HepG2 (cell line): Measurements from ENCODE around the gene ZIC2. TPM values are rescaled to one million over a fixed set of nuclear protein-coding genes. Genes with fewer than 3 reads are reported as not detected.

Source experiments
- ATAC-seq: fragments of 200-7000 bp; cut with Tn5 transposase; 3 replicates; pipeline ENCODE4 v1.9.1; 2020; ENCODE audit warnings: mild to moderate bottlenecking, moderate library complexity
- BruUV-seq: library from RNA; stranded (reverse); fragments of 400-500 nt; replicated peaks from 2 replicates; lab custom pipeline; 2021; lab: Mats Ljungman, UMichigan
- CTCF ChIA-PET: fragments of 300-600 bp; formaldehyde crosslinking; extraction: SDS; loops from one replicate; lab custom pipeline; 2021; ENCODE audit warnings: low total read pairs, inconsistent platforms, low intra/inter-chr PET ratio; lab: Yijun Ruan, JAX
- POLR2A ChIA-PET: fragments of 350-600 bp; sonication (Branson Sonifier 250); formaldehyde crosslinking; loops from one replicate; lab custom pipeline; 2020; ENCODE audit warnings: antibody characterized with exemption, inconsistent platforms; lab: Yijun Ruan, JAX
- DNase-seq: peaks from one replicate; pipeline ENCODE4 v3.0.0-alpha.2; 2015; ENCODE audit warnings: low spot score
- FAIRE-seq: peaks from 3 replicates; lab custom pipeline; 2011; peaks lifted over from hg19 to GRCh38; lab: Jason Lieb, UNC
- H2AFZ ChIP-seq: one replicate; pipeline ENCODE4 v1.6.1; 2011; ENCODE audit warnings: low read length, inconsistent platforms
- H3K27ac ChIP-seq: fragments of 300-600 bp; 3 replicates; pipeline ENCODE4 v1.8.0; 2011; ENCODE audit warnings: mixed run types, mild to moderate bottlenecking, mixed read lengths, low read length, inconsistent platforms; ENCODE audit not compliant: insufficient read depth; ENCODE audit errors: extremely low read length
- H3K27me3 ChIP-seq, 2 experiments: fragments of 200-600 bp in 1 of 2; 2 replicates in 1 of 2; 3 replicates in 1 of 2; pipeline versions ENCODE4 v1.6.0 to v1.8.0; 2011; ENCODE audit warnings: low read length in 2 of 2, mild to moderate bottlenecking in 2 of 2, moderate library complexity in 2 of 2, inconsistent platforms in 1 of 2; ENCODE audit not compliant: insufficient read depth in 2 of 2, control insufficient read depth in 1 of 2
- H3K36me3 ChIP-seq, 2 experiments: fragments of 200-600 bp in 1 of 2; replicated peaks in 1 of 2; 2 replicates in 1 of 2; 3 replicates in 1 of 2; pipeline versions ENCODE4 v1.5.1 to v1.8.0; 2011; ENCODE audit warnings: low read length in 2 of 2, inconsistent platforms in 1 of 2; ENCODE audit not compliant: insufficient read depth in 2 of 2, control insufficient read depth in 1 of 2
- H3K4me1 ChIP-seq: 2 replicates; pipeline ENCODE4 v1.5.1; 2012; ENCODE audit warnings: low read length, inconsistent platforms; ENCODE audit not compliant: insufficient read depth
- H3K4me2 ChIP-seq: 2 replicates; pipeline ENCODE4 v1.6.0; 2011; ENCODE audit warnings: low read depth, low read length, inconsistent platforms
- H3K4me3 ChIP-seq, 3 experiments: fragments of 200-600 bp in 1 of 3; sonication (generic), shearing (Covaris generic) in 1 of 3; replicated peaks in 1 of 3; 2 replicates each; pipeline ENCODE4 v1.5.1; 2011 to 2016; ENCODE audit warnings: low read length in 3 of 3, inconsistent platforms in 2 of 3, low read depth in 2 of 3, mild to moderate bottlenecking in 2 of 3, control low read depth in 1 of 3, mixed read lengths in 1 of 3; ENCODE audit not compliant: insufficient read depth in 1 of 3
- H3K79me2 ChIP-seq: one replicate; pipeline ENCODE4 v1.6.1; 2011; ENCODE audit warnings: low read length, inconsistent platforms; ENCODE audit not compliant: insufficient read depth
- H3K9ac ChIP-seq: 2 replicates; pipeline ENCODE4 v1.6.0; 2011; ENCODE audit warnings: mild to moderate bottlenecking, low read depth, low read length, inconsistent platforms; ENCODE audit not compliant: insufficient read depth
- H3K9me3 ChIP-seq: 2 replicates; pipeline ENCODE4 v1.5.1; 2012; ENCODE audit warnings: mild to moderate bottlenecking, low read length
- H4K20me1 ChIP-seq: 2 replicates; pipeline ENCODE4 v1.6.0; 2011; ENCODE audit warnings: inconsistent platforms, mild to moderate bottlenecking, low read length, moderate library complexity; ENCODE audit not compliant: insufficient read depth
- GABPA ChIP-seq, 2 experiments: IDR thresholded peaks; 2 replicates each; pipeline ENCODE4 v1.6.1; 2011 to 2016; ENCODE audit warnings: low read depth in 2 of 2, low read length in 1 of 2, missing biosample characterization in 1 of 2, missing genetic modification characterization in 1 of 2
- GABPB1 ChIP-seq: IDR thresholded peaks from 2 replicates; pipeline ENCODE4 v1.6.1; 2016; ENCODE audit warnings: mild to moderate bottlenecking, missing genetic modification reagents, moderate library complexity, missing compliant biosample characterization
- KDM5A ChIP-seq: fragments of 200-600 bp; sonication (generic); IDR thresholded peaks from 2 replicates; pipeline ENCODE4 v1.7.0; 2018; ENCODE audit warnings: antibody characterized with exemption, mild to moderate bottlenecking, low read length, borderline replicate concordance
- MATR3 ChIP-seq: sonication (generic); formaldehyde crosslinking; IDR thresholded peaks from 2 replicates; pipeline ENCODE4 v1.4.0; 2020; ENCODE audit warnings: missing genetic modification reagents
- NPAS2 ChIP-seq: sonication (generic); formaldehyde crosslinking; IDR thresholded peaks from 2 replicates; pipeline ENCODE4 v1.8.0; 2022; ENCODE audit warnings: mild to moderate bottlenecking, missing genetic modification reagents, borderline replicate concordance
- NR1H2 ChIP-seq: sonication (generic); formaldehyde crosslinking; IDR thresholded peaks from 2 replicates; pipeline ENCODE4 v1.8.1; 2022; ENCODE audit warnings: low read depth, missing genetic modification reagents, borderline replicate concordance
- SMARCC2 ChIP-seq: fragments of 450-650 bp; IDR thresholded peaks from 2 replicates; pipeline ENCODE4 v1.6.1; 2017; ENCODE audit warnings: antibody characterized with exemption, mild to moderate bottlenecking
- ZBTB7A ChIP-seq: sonication (generic); formaldehyde crosslinking; IDR thresholded peaks from 2 replicates; pipeline ENCODE4 v1.8.0; 2022; ENCODE audit warnings: mild to moderate bottlenecking, missing genetic modification reagents
- ZFP41 ChIP-seq: sonication (generic); formaldehyde crosslinking; IDR thresholded peaks from 2 replicates; pipeline ENCODE4 v1.4.0; 2020; ENCODE audit warnings: mild to moderate bottlenecking, missing genetic modification reagents, borderline replicate concordance
- ZNF10 ChIP-seq: sonication (generic); formaldehyde crosslinking; IDR thresholded peaks from 2 replicates; pipeline ENCODE4 v1.4.0; 2020; ENCODE audit warnings: mild to moderate bottlenecking, low read depth, missing genetic modification reagents, borderline replicate concordance
- ZNF883 ChIP-seq: sonication (generic); formaldehyde crosslinking; IDR thresholded peaks from 2 replicates; pipeline ENCODE4 v1.5.1; 2020; ENCODE audit warnings: mild to moderate bottlenecking, missing genetic modification reagents; ENCODE audit errors: not compliant biosample characterization
- WGBS: methylation state at CpG from one replicate; pipeline ENCODE4 v1.1.6; 2017; ENCODE audit warnings: low lambda C conversion rate; 5-methylcytosine and 5-hydroxymethylcytosine counted together
- in situ Hi-C: cut with HindIII; loops from 2 replicates; pipeline ENCODE4 v1.10.0; 2017; ENCODE audit warnings: low pct_unique_long_range_greater_than_20kb; ENCODE audit not compliant: extremely low pct_ligation_motif_present
- intact Hi-C: fragments of 100-400 bp; cut with micrococcal nuclease; formaldehyde crosslinking; loops from one replicate; pipeline ENCODE4 v1.10.0; 2022; ENCODE audit not compliant: unreplicated experiment
- polyA plus RNA-seq, 8 experiments: library from polyadenylated mRNA; depleted of rRNA in 3 of 8; stranded (reverse) in 7 of 8; unstranded in 1 of 8; fragments of >200 nt; fragmentation: Illumina TruSeq in 4 of 8; extraction: Trizol in 4 of 8; gene quantifications; 2 replicates each; pipeline versions ENCODE4 v1.2.1 to v1.2.3, GENCODE V29; 2011 to 2016; ENCODE audit warnings: low read depth in 4 of 8, missing spikeins in 1 of 8, mixed read lengths in 1 of 8; ENCODE audit not compliant: insufficient read depth in 1 of 8
- total RNA-seq, 5 experiments: library from RNA; depleted of rRNA; stranded (reverse); fragments of >200 nt; fragmentation: Illumina TruSeq; extraction: Trizol; gene quantifications; 2 replicates each; pipeline ENCODE4 v1.2.3, GENCODE V29; 2016; ENCODE audit warnings: low read depth in 1 of 5
- TF ChIP-seq, protein P1 (sequence below): sonication (generic); formaldehyde crosslinking; conservative IDR thresholded peaks from 2 replicates; pipeline ENCODE4 v1.8.0; 2022; ENCODE audit warnings: low read depth, missing genetic modification reagents
- TF ChIP-seq, protein P2 (sequence below), 2 experiments: fragments of 450-650 bp in 1 of 2; sonication (generic) in 1 of 2; formaldehyde crosslinking; IDR thresholded peaks; 2 replicates each; pipeline versions ENCODE4 v1.5.0 to v1.8.0; 2020 to 2022; ENCODE audit warnings: mild to moderate bottlenecking in 1 of 2, missing genetic modification reagents in 1 of 2
- TF ChIP-seq, protein P3 (sequence below): sonication (generic); formaldehyde crosslinking; IDR thresholded peaks from 2 replicates; pipeline ENCODE4 v1.4.0; 2020; ENCODE audit warnings: missing genetic modification reagents

ZIC2 gene
- total and polyA plus RNA-seq, 2 of the 13 experiments (the other 11 are each of a cell fraction or from before 2014, with no cell fraction given): 0.13 TPM; not detected in 1

DNA sequence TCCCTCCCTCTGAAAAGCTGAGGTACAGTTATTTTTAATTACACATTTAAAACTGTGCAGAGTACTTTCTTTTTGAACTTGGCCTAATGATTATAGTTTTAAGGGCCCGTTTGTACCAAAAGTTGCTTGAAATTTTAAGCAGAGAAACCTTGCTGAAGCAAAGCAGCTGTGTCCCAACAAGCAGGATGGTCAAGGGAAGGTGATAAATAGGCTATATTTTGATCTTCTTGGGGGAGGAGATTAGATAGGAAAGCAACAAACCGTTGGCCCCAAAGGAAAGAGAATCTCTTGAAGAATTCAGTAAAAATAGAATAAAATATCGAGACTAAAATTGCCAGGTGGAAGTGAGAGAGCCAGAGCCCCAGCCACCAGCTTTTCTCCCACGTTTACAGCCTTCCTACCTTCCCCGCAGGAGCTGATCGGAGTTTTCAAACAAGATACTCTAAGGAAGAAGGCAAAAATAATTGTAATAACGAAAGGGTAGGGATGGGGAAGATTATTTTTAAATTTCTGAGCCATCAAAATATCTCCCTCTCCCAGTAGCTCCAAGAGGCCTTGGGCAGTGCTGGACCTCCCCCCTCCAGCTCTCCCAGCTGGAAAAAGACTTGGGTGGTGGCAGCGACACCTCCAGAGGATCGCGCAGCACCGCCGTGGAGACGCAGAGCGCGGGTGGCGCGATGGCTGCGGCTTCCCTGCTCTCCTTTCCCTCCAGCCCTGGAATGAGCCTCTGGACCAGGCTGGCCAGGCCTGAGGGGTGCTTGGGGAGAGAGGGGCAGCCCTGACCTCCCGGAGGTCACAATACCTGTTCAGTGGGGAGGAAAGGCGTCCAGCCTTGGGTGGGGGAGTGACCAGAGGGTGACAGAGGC lies 5.8 kb downstream of the ZIC2 start (continued):
- TF ChIP-seq, protein P1, sequence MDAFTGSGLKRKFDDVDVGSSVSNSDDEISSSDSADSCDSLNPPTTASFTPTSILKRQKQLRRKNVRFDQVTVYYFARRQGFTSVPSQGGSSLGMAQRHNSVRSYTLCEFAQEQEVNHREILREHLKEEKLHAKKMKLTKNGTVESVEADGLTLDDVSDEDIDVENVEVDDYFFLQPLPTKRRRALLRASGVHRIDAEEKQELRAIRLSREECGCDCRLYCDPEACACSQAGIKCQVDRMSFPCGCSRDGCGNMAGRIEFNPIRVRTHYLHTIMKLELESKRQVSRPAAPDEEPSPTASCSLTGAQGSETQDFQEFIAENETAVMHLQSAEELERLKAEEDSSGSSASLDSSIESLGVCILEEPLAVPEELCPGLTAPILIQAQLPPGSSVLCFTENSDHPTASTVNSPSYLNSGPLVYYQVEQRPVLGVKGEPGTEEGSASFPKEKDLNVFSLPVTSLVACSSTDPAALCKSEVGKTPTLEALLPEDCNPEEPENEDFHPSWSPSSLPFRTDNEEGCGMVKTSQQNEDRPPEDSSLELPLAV (CRISPR knock-in tag): no peak
- TF ChIP-seq ZNF883 (CRISPR knock-in tag): no peak
- no peak for TF ChIP-seq MATR3 (CRISPR knock-in tag)
- TF ChIP-seq, protein P2, sequence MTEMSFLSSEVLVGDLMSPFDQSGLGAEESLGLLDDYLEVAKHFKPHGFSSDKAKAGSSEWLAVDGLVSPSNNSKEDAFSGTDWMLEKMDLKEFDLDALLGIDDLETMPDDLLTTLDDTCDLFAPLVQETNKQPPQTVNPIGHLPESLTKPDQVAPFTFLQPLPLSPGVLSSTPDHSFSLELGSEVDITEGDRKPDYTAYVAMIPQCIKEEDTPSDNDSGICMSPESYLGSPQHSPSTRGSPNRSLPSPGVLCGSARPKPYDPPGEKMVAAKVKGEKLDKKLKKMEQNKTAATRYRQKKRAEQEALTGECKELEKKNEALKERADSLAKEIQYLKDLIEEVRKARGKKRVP (CRISPR knock-in tag; IDR thresholded peaks at IDR 0.05): no peak
- TF ChIP-seq KDM5A: no peak
- TF ChIP-seq SMARCC2: no peak
- TF ChIP-seq, all 625 proteins: peak for 0

DNA sequence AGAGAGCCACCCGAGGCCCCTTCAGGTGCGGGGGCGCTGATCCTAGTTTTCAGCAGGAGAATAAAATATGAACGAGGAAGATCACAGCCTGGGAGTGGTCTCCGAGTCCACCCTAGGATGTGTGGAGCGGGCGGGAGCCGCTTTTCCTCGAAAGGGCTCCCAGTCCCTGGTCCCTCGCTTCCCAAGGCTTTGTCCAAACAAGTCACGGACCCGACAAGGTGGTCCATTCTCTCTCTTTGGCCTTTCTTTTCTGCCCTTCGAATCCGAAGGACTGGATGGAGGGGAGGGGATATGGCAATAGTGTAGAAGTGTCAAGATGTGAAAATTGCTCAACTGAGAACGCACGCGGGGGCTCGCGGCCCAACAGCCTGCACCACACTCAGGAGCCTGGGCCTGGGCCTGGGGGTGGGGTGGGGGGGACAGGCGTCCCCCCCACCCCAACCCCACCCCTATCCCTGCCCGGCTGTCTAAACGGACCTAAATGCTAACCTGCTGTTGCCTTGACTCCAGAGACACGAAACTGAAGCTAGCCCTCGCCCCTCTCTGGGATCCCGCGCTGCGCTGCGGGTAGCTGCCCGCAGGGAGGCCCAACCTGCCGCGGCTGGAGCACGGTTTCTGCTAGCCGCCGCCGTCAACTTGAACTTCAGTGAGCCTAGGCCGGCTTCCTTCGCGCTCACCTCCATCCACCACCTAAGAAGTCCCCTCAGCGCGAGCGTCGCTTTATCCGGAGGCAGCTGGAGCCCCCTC lies 7.1 kb downstream of the ZIC2 start:
- CTCF ChIA-PET: no interaction called here
- no peak for TF ChIP-seq ZBTB7A (CRISPR knock-in tag)
- TF ChIP-seq, protein P3, sequence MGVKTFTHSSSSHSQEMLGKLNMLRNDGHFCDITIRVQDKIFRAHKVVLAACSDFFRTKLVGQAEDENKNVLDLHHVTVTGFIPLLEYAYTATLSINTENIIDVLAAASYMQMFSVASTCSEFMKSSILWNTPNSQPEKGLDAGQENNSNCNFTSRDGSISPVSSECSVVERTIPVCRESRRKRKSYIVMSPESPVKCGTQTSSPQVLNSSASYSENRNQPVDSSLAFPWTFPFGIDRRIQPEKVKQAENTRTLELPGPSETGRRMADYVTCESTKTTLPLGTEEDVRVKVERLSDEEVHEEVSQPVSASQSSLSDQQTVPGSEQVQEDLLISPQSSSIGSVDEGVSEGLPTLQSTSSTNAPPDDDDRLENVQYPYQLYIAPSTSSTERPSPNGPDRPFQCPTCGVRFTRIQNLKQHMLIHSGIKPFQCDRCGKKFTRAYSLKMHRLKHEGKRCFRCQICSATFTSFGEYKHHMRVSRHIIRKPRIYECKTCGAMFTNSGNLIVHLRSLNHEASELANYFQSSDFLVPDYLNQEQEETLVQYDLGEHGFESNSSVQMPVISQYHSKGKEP (CRISPR knock-in tag): no peak
- TF ChIP-seq ZNF10: no peak
- no peak for TF ChIP-seq NPAS2 (CRISPR knock-in tag)
- no peak for TF ChIP-seq NR1H2 (CRISPR knock-in tag)
- TF ChIP-seq GABPB1 (CRISPR knock-in tag): no peak
- no peak for TF ChIP-seq GABPA (IDR thresholded peaks at IDR 0.05; ENCODE audit: low read depth, low read length)
- TF ChIP-seq GABPA (CRISPR knock-in tag; IDR thresholded peaks at IDR 0.05; ENCODE audit: low read depth): no peak
- no peak for TF ChIP-seq ZFP41 (CRISPR knock-in tag)
- TF ChIP-seq, all 625 proteins: peak for 0
- ATAC-seq (no peak), FAIRE-seq (no peak), DNase-seq (no peak)
- Histone ChIP-seq H3K4me2 (no peak overlapping the region), H3K9ac (no peak overlapping the region), H3K4me1 (peaks cover 20% of the 10 kb centered on the region), H2AFZ (no peak overlapping the region), H4K20me1 (no peaks in the 10 kb centered on the region), H3K36me3 (no peaks in the 10 kb centered on the region), H3K9me3 (no peaks in the 10 kb centered on the region), H3K27me3 (peaks cover 4 to 49% of the 10 kb centered on the region in 2 experiments), H3K27ac (no peak overlapping the region), H3K4me3 (no peak overlapping the region), H3K79me2 (no peaks in the 10 kb centered on the region)
- in situ Hi-C loops: loop anchor here (10.0 kb wide), 1 partner anchor 246 kb away; no protein-coding TSS in a partner anchor
- intact Hi-C loops: loop anchor here (10.0 kb wide), 1 partner anchor 526 kb away; no protein-coding TSS in a partner anchor
- POLR2A ChIA-PET: no interaction called here
- BruUV-seq: no TSS peak
- WGBS: 82% methylated on average over 34 of the region's 43 CpGs
